Left renal pelvis (tissue), 4 donors: ENCODE data around the gene SOCS6. TPM values are rescaled to one million over a fixed set of nuclear protein-coding genes. Genes with fewer than 3 reads are reported as not detected.
"Not testable (repeated sequence)": the region's sequence is repeated elsewhere in the genome, so short reads cannot be mapped to it uniquely, and the experiment has no call there.

ENCODE experiments used
- DNase-seq, 4 donors: peaks; one replicate each; pipeline ENCODE4 v3.0.0-alpha.2; 2013; ENCODE audit warnings: low read depth in 4 of 4, low spot score in 3 of 4
- polyA plus RNA-seq, 4 donors: library from polyadenylated mRNA; unstranded; fragments of 120-200 nt; gene quantifications; one replicate each; pipeline ENCODE4 v1.2.1, GENCODE V29; 2013; ENCODE audit not compliant: insufficient read length in 4 of 4

Gene SOCS6
- polyA plus RNA-seq, 4 donors = 29.3 to 32.3 (median 30.1) TPM

GRCh38 chr18:70354771-70355170 lies 65.9 kb downstream of the SOCS6 start:
- no peak for DNase-seq

DNA sequence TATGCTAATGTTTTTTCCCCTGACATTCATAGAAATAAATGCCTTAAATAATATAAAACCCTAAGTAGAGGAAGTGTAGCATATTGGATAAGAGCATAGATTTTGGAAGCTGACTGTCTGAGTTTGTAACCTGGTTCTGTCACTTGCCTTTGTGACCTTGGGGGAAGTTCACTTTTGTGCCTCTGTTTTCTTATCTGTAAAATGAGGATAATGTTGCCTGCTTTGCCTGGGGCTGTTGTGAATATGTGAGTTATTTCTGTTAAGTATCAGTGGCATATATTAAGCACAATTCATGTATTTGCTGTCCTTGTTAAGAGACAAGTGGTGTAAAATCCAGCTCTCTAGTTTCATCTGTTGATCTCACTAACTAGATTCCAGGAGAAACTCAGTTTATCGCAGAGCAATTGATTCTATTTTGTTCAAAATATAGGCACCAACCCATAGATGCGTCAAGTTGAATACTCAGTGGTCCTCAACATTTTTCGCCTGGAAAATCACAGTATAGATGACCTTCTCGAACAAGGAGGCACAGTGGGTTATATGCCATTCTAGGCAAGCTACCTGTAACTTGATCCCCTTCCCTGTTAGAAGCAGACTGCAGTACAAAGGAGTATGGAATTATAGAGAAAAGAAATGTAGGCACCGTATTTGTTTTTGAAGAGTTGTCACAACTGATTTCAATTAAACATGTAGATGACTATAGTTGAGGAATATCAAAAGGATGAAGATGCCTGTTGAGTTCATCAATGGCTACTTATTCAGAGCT lies 67.0 kb downstream of the SOCS6 start:
- no peak for DNase-seq

- DNase-seq = not testable (repeated sequence)
Measured at GRCh38 chr18:70358105-70358406, 69.2 kb downstream of the SOCS6 start.

DNA sequence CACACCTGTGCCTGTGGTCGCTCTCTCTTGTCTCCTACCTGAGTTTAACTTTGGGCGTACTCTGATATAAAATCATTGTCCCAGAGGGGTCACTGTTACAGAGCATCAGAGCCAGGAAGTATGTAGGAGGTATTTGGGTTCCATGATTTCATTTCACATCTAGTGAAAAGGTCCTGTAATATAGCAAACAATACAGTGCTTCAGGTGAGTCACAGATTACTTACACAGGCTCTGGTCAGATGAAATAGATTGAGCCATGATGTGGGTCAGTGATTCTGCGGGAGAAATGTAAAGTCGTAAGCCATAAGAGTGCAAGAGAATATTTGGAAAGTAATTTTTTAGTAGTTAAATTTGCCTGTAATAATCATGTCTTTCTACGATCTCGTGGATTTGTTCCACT lies 70.2 kb downstream of the SOCS6 start:
- no peak for DNase-seq

DNA sequence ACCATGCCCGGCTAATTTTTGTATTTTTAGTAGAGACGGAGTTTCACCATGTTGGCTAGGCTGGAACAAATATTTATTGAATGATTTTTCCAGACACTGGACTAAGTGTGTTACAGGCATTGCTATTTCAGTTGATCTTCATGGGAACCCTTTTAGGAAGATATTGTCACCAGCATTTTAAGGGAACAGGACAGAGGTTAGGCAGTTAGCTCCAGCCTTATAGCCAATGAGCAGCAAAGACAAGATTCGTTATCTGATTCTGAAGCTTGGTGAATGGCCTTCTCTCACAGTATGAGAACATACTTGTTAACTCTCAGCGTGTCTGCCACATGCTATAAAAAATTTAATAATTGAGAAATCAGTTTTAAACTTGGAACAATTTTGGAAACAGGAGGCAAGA lies 73.4 kb downstream of the SOCS6 start:
- no peak for DNase-seq

GRCh38 chr18:70363861-70364260 lies 75.0 kb downstream of the SOCS6 start:
- no peak for DNase-seq

DNA sequence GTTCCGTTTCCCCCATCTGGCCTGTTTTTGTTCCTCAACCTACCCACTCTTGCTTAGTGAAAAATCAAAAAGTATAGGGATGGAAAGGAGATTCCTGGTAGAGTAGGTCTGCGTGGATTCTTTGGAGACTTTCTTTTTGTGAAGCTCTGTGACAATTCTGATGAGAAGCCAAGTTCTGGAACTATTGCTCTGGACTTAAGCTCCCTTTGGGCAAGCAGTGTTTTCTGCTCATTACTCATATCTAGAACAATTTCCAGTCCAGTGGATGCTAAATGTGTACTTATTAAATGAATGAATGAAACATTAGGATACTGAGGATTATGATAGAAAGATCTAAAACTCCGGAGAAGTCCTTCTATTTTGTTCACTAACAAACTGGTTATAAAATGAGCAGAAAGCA lies 76.5 kb downstream of the SOCS6 start:
- no peak for DNase-seq

GRCh38 chr18:70366174-70366573 lies 77.3 kb downstream of the SOCS6 start:
- no peak for DNase-seq

- DNase-seq = no peak
Measured at GRCh38 chr18:70366670-70367069, 77.8 kb downstream of the SOCS6 start.

DNA sequence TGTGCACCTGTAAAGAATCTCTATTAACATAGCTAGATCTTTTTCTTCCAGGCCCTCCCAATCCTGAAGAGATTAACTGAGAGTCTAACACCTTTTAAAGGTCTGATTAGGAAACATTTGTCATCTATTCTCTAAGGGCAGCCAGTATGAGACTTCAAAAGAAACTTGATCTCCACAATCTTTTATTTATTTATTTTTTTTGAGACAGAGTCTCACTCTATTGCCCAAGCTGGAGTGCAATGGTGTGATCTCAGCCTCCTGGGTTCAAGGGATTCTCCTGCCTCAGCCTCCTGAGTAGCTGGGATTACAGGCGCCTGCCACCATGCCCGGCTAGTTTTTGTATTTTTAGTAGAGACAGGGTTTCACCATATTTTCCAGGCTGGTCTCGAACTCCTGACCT lies 78.5 kb downstream of the SOCS6 start:
- DNase-seq = not testable (repeated sequence)

DNA sequence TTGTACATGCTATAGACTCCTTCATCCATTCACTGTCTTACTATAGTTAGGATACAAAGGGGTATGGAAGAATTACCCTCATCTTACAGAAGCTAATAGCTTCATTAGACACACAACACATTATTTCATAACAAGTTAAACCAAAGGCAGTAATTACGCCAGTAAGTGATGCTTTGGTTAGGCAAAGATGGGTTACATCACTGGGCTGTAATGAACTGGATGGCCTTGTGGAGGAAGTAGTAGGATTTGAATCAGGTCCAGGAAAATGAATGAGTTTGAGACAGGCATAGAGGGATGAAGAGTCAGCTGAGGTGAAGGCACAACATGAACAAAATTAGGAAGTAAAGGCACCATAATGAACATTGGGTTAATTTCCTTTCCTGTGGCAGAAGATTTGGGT lies 80.1 kb downstream of the SOCS6 start:
- DNase-seq = no peak

- DNase-seq = no peak
Measured at GRCh38 chr18:70370762-70371733, 82.2 kb downstream of the SOCS6 start.

- no peak for DNase-seq
Measured at GRCh38 chr18:70371908-70372307, 83.1 kb downstream of the SOCS6 start.

GRCh38 chr18:70372450-70373041 lies 83.7 kb downstream of the SOCS6 start:
- no peak for DNase-seq

DNA sequence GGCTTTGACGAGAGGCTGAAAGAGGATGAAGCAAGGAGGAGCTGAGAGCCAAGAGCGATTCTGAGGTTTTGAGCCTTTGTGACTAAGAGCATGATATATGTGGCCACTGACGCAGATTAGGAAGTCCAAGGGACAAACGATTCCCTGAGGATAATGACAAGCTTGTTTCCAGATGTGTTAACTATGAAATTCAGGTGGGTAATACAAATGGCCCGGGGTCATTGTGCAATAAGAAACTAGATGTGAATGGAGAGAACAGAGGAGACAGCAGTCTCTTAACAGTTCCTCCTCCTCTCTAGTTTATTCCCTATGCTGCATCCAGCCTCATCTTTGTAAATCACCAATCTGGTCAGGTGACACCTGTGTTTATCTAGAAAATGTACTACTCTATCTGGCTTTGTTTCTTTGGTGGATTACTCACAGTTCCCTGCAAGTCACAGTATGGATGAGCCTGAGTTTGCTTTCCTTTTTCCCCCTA lies 84.2 kb downstream of the SOCS6 start:
- no peak for DNase-seq

GRCh38 chr18:70374154-70374553 lies 85.3 kb downstream of the SOCS6 start:
- DNase-seq = no peak

DNA sequence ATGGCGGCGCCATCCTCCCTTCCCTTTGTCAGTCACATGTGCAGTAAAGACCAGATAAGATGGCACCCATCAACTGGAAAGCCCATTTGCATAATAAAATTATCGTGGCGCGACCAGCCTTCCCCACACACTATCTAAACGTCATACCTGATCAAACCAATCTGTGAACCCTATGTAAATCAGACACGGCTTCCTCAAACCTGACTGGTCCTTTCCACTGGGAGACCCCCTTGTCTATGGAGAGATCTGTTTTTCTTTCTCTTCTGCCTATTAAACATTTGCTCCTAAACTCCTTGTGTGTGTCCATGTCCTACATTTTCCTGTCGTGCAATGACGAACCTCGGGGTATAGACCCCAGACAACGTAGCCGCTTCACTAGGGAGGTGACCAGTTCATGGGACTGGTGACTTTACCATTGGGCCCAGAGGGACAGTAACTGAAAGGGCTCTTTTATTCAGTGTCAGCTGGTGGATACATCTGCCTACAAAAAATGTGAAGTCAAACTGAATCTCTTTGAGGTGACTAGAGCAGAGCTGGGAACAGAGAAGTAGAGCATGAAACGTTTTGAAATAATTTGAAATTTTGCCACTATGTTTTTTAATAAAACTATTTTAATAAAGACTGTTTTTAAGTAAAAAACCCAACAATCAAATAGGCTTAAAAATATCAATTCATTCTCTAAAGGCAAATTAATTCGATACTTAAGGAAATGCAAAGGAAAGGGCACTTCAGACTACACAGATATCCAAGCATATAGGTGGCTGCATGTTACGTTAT lies 87.5 kb downstream of the SOCS6 start:
- DNase-seq = no peak

GRCh38 chr18:70376914-70377258 lies 88.0 kb downstream of the SOCS6 start:
- DNase-seq = peak in 3 of 4 donors; percentile 25 to 57 (median 35)

GRCh38 chr18:70377317-70377799 lies 88.5 kb downstream of the SOCS6 start:
- peak in 2 of 4 donors; percentile 3 to 51 for DNase-seq
